ENCODE results near the gene SHISAL1.

DNA sequence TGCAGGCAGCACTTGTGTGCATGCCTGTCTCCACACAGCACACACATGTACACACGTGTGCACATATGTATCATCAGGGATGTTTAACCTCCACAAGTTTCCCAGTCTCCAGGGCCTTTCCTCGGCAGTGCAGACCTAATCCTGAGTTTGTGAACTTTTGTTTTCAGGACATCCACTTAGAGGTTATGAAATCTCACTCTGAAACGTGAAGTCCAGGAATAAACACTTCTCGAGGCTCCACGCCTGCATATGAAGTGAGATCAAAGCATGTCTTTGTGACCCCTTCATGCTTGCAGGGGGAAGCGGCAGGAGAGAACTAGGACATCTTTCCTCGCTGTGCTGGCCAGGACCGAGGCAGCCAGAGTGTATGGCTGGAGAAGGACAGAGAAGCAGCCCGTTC is 3.1 kb downstream of the SHISAL1 start:
- TF ChIP-seq, protein P1, sequence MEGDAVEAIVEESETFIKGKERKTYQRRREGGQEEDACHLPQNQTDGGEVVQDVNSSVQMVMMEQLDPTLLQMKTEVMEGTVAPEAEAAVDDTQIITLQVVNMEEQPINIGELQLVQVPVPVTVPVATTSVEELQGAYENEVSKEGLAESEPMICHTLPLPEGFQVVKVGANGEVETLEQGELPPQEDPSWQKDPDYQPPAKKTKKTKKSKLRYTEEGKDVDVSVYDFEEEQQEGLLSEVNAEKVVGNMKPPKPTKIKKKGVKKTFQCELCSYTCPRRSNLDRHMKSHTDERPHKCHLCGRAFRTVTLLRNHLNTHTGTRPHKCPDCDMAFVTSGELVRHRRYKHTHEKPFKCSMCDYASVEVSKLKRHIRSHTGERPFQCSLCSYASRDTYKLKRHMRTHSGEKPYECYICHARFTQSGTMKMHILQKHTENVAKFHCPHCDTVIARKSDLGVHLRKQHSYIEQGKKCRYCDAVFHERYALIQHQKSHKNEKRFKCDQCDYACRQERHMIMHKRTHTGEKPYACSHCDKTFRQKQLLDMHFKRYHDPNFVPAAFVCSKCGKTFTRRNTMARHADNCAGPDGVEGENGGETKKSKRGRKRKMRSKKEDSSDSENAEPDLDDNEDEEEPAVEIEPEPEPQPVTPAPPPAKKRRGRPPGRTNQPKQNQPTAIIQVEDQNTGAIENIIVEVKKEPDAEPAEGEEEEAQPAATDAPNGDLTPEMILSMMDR (optimal IDR thresholded peaks at IDR 0.05 in 1 of 3, IDR thresholded peaks at IDR 0.05 in 1 of 3, conservative IDR thresholded peaks at IDR 0.05 in 1 of 3; ENCODE audit: extremely low read depth in 1 of 3, insufficient read depth in 2 of 3, low read length in 3 of 3), result no peak
- TF ChIP-seq EZH2 (IDR thresholded peaks at IDR 0.05; ENCODE audit: low read length), result no peak
